ENCODE data around the gene SSBP3.

GRCh38 chr1:54199151-54199764 is 206.9 kb downstream of the SSBP3 start:
- no peak for TF ChIP-seq CTCF (IDR thresholded peaks at IDR 0.05)
- TF ChIP-seq ZBTB33 (IDR thresholded peaks at IDR 0.05; ENCODE audit: borderline replicate concordance, low read depth) = no peak
- TF ChIP-seq TAF1 (IDR thresholded peaks at IDR 0.05; ENCODE audit: borderline replicate concordance, low read depth, low read length) = no peak
- no peak for TF ChIP-seq JUND (IDR thresholded peaks at IDR 0.05)
- TF ChIP-seq EP300 (IDR thresholded peaks at IDR 0.05; ENCODE audit: borderline replicate concordance in 1 of 2, low read depth in 1 of 2, low read length in 1 of 2) = no peak
- TF ChIP-seq YY1 (IDR thresholded peaks at IDR 0.05; ENCODE audit: low read depth) = no peak
- TF ChIP-seq REST (IDR thresholded peaks at IDR 0.05; ENCODE audit: low read depth, low read length) = no peak
- TF ChIP-seq FOXM1 (IDR thresholded peaks at IDR 0.05; ENCODE audit: low read depth) = no peak
- no peak for TF ChIP-seq GABPA (IDR thresholded peaks at IDR 0.05; ENCODE audit: low read depth)
- no peak for TF ChIP-seq POLR2AphosphoS5 (IDR thresholded peaks at IDR 0.05; ENCODE audit: low read depth, low read length)
- no peak for TF ChIP-seq USF1 (IDR thresholded peaks at IDR 0.05; ENCODE audit: borderline replicate concordance, low read depth)
